ENCODE measurements around the gene NCK2.

- no peak for TF ChIP-seq CTCF (conservative IDR thresholded peaks at IDR 0.05; ENCODE audit: low read length)
- no peak for TF ChIP-seq EZH2phosphoT487 (IDR thresholded peaks at IDR 0.05; ENCODE audit: borderline replicate concordance)
Observed at GRCh38 chr2:105754011-105754410, 9.3 kb downstream of the NCK2 start.

Data from Loucy (cell line).